PC-3 (cell line): Measurements from ENCODE around the gene PALD1.

ENCODE experiments used
- EZH2 ChIP-seq: fragments of 300-600 bp; sonication (generic); IDR thresholded peaks from one replicate; pipeline ENCODE4 v1.6.1; 2017; ENCODE audit warnings: antibody characterized with exemption, mild to moderate bottlenecking, low read length; ENCODE audit not compliant: unreplicated experiment
- EZH2phosphoT487 ChIP-seq: fragments of 300-600 bp; sonication (generic); IDR thresholded peaks from 2 replicates; pipeline ENCODE4 v1.6.1; 2018; ENCODE audit warnings: mild to moderate bottlenecking, antibody characterized with exemption, low read length, borderline replicate concordance

DNA sequence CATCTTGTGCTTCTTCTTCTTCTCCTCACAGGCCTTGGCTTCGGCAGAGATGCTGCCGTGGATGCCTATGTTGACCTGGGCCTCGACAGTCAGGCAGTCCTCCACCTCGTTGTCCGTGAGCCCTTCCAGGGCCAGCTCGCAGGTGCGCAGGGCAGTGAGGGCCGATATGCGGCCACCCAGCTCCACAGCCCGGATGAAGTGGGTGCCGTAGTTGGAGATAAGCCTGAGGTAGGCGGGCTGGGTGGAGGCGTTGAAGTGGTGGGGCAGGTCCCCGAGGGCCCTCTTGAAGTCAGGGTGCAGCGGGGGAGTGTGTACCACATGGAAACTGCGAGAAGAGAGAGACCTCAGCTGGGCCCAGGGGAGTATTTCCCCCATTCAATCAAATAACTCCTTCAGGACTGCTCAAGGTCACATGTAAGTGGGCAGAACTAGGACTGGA, 120.3 kb downstream of the PALD1 start:
- no peak for TF ChIP-seq EZH2
- no peak for TF ChIP-seq EZH2phosphoT487
